ENCODE measurements around the gene SMCO3. TPM values are rescaled to one million over a fixed set of nuclear protein-coding genes. Genes with fewer than 3 reads are reported as not detected.
A peak's percentile ranks its signal among the peaks of the same experiment; 100 is the strongest.
"Not testable (repeated sequence)": the region's sequence is repeated elsewhere in the genome, so short reads cannot be mapped to it uniquely, and the experiment has no call there.

SMCO3 gene
- total RNA-seq, 1 donor from 2014 or later: 21.0 TPM

GRCh38 chr12:14779834-14780233, 34.1 kb downstream of the SMCO3 start:
- ATAC-seq (no peak), DNase-seq (ENCODE audit: low spot score) (no peak)
- intact Hi-C loops (cut with DNase I): loop anchor here (10.0 kb wide), 1 partner anchor 215 kb away; no protein-coding TSS in a partner anchor

GRCh38 chr12:14777271-14777670, 36.7 kb downstream of the SMCO3 start:
- DNase-seq (ENCODE audit: low spot score) (no peak), ATAC-seq (no peak)
- intact Hi-C loops (cut with DNase I): loop anchor here (10.0 kb wide), 1 partner anchor 218 kb away; no protein-coding TSS in a partner anchor

- intact Hi-C loops (cut with DNase I): loop anchor here (10.0 kb wide), 1 partner anchor 218 kb away; no protein-coding TSS in a partner anchor
- ATAC-seq: no peak
- DNase-seq (ENCODE audit: low spot score): no peak
Measured at GRCh38 chr12:14776236-14776961, 37.6 kb downstream of the SMCO3 start.

- DNase-seq (ENCODE audit: low spot score) (no peak), ATAC-seq (no peak)
- intact Hi-C loops (cut with DNase I): loop anchor here (10.0 kb wide), 1 partner anchor 219 kb away; no protein-coding TSS in a partner anchor
Measured at GRCh38 chr12:14775636-14775980, 38.4 kb downstream of the SMCO3 start.

GRCh38 chr12:14774906-14775635, 38.9 kb downstream of the SMCO3 start:
- intact Hi-C loops (cut with DNase I): loop anchor here (10.0 kb wide), 1 partner anchor 220 kb away; no protein-coding TSS in a partner anchor
- peak; percentile 73 for DNase-seq (ENCODE audit: low spot score)
- ATAC-seq: peak; percentile 44

- intact Hi-C loops (cut with DNase I): loop anchor here (10.0 kb wide), 1 partner anchor 221 kb away; no protein-coding TSS in a partner anchor
- peak; percentile 97 for DNase-seq (ENCODE audit: low spot score)
- ATAC-seq: peak; percentile 92
Measured at GRCh38 chr12:14774074-14774905, 39.7 kb downstream of the SMCO3 start.

GRCh38 chr12:14773685-14774073, 40.3 kb downstream of the SMCO3 start:
- ATAC-seq: no peak
- intact Hi-C loops (cut with DNase I): loop anchor here (10.0 kb wide), 1 partner anchor 221 kb away; no protein-coding TSS in a partner anchor
- peak; percentile 60 for DNase-seq (ENCODE audit: low spot score)

GRCh38 chr12:14772946-14773345, 41.0 kb downstream of the SMCO3 start:
- intact Hi-C loops (cut with DNase I): loop anchor here (10.0 kb wide), 1 partner anchor 222 kb away; no protein-coding TSS in a partner anchor
- DNase-seq (ENCODE audit: low spot score) (no peak), ATAC-seq (no peak)

GRCh38 chr12:14771651-14772137, 42.3 kb downstream of the SMCO3 start:
- DNase-seq (ENCODE audit: low spot score) (no peak), ATAC-seq (no peak)

GRCh38 chr12:14770496-14771461, 43.2 kb downstream of the SMCO3 start:
- peak; percentile 97 for DNase-seq (ENCODE audit: low spot score)
- peak; percentile 85 for ATAC-seq
- intact Hi-C loops (cut with DNase I): loop anchor here (10.0 kb wide), 1 partner anchor 224 kb away; no protein-coding TSS in a partner anchor

More at GRCh38 chr12:14771651-14772137, 42.3 kb downstream of the SMCO3 start:
- intact Hi-C loops (cut with DNase I): loop anchor here (10.0 kb wide), 1 partner anchor 223 kb away; no protein-coding TSS in a partner anchor

GRCh38 chr12:14769969-14770495, 44.0 kb downstream of the SMCO3 start:
- intact Hi-C loops (cut with DNase I): loop anchor here (10.0 kb wide), 1 partner anchor 225 kb away; no protein-coding TSS in a partner anchor
- ATAC-seq: peak; percentile 66
- peak; percentile 87 for DNase-seq (ENCODE audit: low spot score)

- DNase-seq (ENCODE audit: low spot score) (peak; percentile 66), ATAC-seq (peak; percentile 1)
- intact Hi-C loops (cut with DNase I): no loop called here
Measured at GRCh38 chr12:14769466-14769968, 44.5 kb downstream of the SMCO3 start.

GRCh38 chr12:14768823-14769405, 45.1 kb downstream of the SMCO3 start:
- no peak for DNase-seq (ENCODE audit: low spot score)
- ATAC-seq: no peak
- intact Hi-C loops (cut with DNase I): no loop called here

GRCh38 chr12:14767617-14768016, 46.4 kb downstream of the SMCO3 start:
- ATAC-seq: no peak
- intact Hi-C loops (cut with DNase I): no loop called here
- no peak for DNase-seq (ENCODE audit: low spot score)

- DNase-seq (ENCODE audit: low spot score) (no peak), ATAC-seq (no peak)
- intact Hi-C loops (cut with DNase I): no loop called here
Measured at GRCh38 chr12:14766649-14767215, 47.2 kb downstream of the SMCO3 start.

- ATAC-seq; DNase-seq (ENCODE audit: low spot score); intact Hi-C loops (cut with DNase I): not testable (repeated sequence)
Measured at GRCh38 chr12:14766020-14766419, 48.0 kb downstream of the SMCO3 start.

Data from sciatic nerve (tissue), 2 donors.